Epithelial cell of esophagus (primary cell): ENCODE measurements around the gene ANLN.

Experiments used
- DNase-seq: peaks from one replicate; pipeline ENCODE4 v3.0.0; 2010; ENCODE audit warnings: low read depth
- H3K4me3 ChIP-seq: 2 replicates; pipeline ENCODE4 v1.5.1; 2011; ENCODE audit warnings: mild to moderate bottlenecking, low read length, control low read depth
- TF ChIP-seq, protein P1 (sequence below): IDR thresholded peaks from 2 replicates; pipeline ENCODE4 v1.5.1; 2011; ENCODE audit warnings: low read depth, mild to moderate bottlenecking, low read length, control low read depth, inconsistent platforms; ENCODE audit not compliant: insufficient read depth; ENCODE audit errors: missing control alignments

The ANLN gene

DNA sequence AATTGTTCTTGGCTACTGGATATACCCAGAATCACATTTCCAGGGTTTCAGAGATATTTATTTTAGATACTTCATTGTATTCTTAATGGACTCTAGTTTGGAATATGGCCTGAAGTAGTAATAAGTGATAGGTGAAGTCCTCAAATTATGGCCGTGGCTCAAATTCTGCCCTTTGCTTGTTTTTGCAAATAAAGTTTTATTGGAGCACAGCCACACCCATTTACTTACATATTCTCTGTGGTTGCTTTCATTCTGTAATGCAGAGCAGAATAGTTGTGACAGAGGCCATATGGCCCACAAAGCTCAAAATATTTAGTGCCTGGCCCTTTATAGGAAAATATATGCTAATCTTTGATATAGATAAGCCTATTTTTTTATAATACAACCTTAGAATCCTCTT is 19.5 kb downstream of the ANLN start:
- DNase-seq, result no peak
- no peak overlapping the region for H3K4me3 ChIP-seq
- TF ChIP-seq, protein P1, sequence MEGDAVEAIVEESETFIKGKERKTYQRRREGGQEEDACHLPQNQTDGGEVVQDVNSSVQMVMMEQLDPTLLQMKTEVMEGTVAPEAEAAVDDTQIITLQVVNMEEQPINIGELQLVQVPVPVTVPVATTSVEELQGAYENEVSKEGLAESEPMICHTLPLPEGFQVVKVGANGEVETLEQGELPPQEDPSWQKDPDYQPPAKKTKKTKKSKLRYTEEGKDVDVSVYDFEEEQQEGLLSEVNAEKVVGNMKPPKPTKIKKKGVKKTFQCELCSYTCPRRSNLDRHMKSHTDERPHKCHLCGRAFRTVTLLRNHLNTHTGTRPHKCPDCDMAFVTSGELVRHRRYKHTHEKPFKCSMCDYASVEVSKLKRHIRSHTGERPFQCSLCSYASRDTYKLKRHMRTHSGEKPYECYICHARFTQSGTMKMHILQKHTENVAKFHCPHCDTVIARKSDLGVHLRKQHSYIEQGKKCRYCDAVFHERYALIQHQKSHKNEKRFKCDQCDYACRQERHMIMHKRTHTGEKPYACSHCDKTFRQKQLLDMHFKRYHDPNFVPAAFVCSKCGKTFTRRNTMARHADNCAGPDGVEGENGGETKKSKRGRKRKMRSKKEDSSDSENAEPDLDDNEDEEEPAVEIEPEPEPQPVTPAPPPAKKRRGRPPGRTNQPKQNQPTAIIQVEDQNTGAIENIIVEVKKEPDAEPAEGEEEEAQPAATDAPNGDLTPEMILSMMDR, result no peak

DNA sequence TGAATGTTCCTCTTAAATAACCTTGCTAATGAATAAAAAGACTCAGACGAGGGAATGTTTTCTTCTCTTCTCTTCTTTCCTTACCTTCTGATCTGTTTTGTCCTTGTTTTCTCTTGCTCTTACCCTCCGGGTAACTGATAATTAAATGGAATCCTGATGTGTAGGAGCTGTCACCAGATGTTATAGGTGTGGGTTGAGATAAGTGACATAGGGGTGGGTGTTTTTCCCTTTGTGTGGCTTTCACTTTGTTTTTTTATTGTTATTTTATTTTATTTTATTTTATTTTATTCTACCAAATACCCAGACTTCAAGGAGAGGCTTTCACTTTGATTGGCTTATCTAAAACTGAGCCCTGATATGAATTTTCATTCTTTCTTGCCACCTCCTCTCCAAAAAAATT is 25.5 kb downstream of the ANLN start:
- TF ChIP-seq, protein P1, result no peak
- no peak for DNase-seq
- no peak overlapping the region for H3K4me3 ChIP-seq

DNA sequence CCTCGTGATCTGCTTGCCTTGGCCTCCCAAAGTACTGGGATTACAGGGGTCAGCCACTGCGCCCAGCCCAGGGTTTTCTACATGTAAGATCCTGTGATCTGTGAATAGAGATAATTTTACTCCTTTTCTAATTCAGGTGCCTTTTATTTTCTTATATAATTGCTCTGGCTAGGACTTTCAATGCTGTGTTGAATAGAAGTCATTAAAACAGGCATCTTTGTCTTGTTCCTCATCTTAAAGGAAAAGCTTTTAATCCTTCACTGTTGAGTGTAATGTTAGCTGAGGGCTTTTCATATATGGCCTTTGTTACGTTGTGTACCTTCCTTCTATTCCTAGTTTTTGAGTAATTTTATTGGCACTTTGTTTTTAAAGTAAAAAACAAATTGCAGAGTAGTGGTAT is 26.6 kb downstream of the ANLN start:
- no peak for DNase-seq
- H3K4me3 ChIP-seq, result no peak overlapping the region
- TF ChIP-seq, protein P1, result no peak

DNA sequence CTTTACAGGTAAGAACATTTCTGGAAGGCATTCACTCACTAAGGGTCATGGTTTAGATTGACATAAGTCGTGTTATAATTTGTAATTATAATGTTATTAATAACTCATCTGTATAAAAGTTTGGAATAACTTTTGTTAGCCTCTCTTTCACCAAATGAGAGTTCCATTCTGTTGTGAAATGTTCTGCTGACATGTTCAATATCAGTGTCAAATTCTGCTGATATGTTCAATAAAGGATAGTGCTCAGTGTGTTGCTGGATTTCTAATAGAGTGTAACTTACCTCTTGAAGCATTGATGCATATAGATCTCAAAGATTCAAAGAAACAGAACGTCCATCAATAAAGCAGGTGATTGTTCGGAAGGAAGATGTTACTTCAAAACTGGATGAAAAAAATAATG is 30.6 kb downstream of the ANLN start:
- TF ChIP-seq, protein P1, result no peak
- H3K4me3 ChIP-seq, result no peak overlapping the region
- DNase-seq, result no peak

DNA sequence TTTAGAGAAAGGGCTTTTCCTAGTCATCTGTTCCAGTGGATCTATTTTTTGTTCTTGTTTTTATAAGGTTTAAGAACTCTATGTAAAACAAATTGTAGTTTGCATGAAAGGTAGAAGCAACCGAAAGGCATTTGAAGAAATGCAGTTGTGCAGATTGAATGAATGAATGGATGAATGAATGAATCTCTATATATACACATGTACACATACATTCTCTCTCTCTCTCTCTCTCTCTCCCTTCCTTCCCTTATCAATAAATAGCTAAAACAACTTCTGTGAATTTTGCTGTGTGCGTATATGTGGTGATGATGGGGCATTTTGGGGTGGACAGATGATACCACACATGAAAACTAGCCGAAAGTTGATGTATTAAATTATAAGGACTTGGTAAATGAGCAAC is 32.4 kb downstream of the ANLN start:
- no peak overlapping the region for H3K4me3 ChIP-seq
- TF ChIP-seq, protein P1, result no peak
- no peak for DNase-seq

DNA sequence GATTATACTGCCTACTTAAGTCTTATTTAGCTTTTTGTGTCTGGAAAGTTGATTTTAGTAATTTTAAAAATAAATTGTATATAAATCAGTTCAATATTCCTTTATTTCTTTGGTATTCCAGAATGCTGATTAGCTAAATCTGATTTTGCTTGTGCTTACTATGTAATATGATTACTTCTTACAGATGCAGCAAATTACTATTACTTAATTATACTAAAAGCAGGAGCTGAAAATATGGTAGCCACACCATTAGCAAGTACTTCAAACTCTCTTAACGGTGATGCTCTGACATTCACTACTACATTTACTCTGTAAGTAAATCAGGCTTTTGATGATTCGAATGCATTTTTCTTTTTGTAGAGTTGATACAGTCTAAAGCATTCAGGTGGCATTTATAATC is 34.0 kb downstream of the ANLN start:
- no peak overlapping the region for H3K4me3 ChIP-seq
- TF ChIP-seq, protein P1, result no peak
- DNase-seq, result no peak

DNA sequence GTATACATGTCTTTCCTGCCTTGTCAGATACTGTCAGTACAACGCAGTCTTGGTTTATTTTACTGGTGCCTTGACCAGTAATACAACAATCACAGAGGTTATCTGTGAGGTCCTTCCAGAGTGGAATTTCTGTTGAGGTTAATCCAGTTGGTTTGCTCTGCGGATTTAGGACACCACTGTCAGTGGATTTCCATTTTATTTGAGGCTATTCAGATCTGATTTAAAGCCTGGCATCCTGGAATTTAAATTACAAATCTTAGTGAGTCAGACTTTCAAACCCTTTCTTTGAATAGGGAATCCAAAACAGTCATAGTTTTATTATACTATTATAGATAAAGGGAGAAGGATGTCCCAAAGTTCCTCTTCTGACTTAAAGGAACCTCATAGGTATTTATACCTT is 40.5 kb downstream of the ANLN start:
- TF ChIP-seq, protein P1, result no peak
- no peak overlapping the region for H3K4me3 ChIP-seq
- DNase-seq, result no peak
